ENCODE results near the gene HFE. TPM values are rescaled to one million over a fixed set of nuclear protein-coding genes. Genes with fewer than 3 reads are reported as not detected.

HFE gene
- total and polyA plus RNA-seq, 2 of the 13 experiments (the other 11 are each of a cell fraction or from before 2014, with no cell fraction given), result 3.7 to 6.3 TPM

DNA sequence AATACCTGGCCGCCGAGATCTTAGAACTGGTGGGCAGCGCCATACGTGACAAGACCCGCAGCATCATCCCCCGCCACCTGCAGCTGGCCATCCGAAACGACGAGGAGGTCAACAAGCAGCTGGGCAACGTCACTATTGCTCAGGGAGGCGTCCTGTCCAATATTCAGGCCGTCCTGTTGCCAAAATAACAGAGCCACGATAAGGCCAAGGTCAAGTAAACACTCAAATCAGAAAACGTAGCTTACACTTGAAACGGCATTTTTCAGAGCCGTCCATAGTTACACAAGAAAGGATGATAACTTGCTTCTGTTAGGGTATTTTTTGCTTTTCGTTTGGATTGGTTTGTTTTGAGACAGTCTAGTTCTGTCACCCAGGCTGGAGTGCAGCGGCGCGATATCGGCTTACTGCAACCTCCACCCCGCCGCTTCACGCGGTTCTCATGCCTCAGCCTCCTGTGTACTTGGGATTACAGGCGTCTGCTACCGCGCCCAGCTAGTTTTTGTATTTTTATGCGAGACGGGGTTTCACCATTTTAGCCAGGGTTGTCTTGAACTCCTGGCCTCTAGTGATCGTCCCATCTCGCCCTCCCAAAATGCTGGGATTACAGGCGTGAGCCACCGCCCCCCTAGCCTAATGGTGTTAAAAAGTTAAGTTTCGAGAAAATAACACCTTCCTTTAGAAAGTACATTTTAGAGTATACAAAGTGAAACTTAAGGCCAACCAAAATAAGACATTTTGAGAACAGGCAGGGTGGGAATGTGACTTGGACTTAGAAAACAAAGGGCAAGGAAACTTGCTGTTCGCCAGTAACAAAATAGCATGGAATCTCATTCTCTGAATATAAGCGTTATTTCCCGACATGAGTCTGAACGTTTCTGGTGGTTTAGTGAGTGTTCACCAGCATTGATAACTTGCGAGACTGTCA lies 42.8 kb upstream of the HFE start (continued):
- TF ChIP-seq ZNF264 (CRISPR knock-in tag; IDR thresholded peaks at IDR 0.05), result no peak
- peak; percentile 38; the same call in 1 of the 2 replicates for TF ChIP-seq MEF2D (CRISPR knock-in tag; IDR thresholded peaks at IDR 0.05)
- TF ChIP-seq, protein P1, sequence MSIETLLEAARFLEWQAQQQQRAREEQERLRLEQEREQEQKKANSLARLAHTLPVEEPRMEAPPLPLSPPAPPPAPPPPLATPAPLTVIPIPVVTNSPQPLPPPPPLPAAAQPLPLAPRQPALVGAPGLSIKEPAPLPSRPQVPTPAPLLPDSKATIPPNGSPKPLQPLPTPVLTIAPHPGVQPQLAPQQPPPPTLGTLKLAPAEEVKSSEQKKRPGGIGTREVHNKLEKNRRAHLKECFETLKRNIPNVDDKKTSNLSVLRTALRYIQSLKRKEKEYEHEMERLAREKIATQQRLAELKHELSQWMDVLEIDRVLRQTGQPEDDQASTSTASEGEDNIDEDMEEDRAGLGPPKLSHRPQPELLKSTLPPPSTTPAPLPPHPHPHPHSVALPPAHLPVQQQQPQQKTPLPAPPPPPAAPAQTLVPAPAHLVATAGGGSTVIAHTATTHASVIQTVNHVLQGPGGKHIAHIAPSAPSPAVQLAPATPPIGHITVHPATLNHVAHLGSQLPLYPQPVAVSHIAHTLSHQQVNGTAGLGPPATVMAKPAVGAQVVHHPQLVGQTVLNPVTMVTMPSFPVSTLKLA (IDR thresholded peaks at IDR 0.05), result 0 out of 2 replicates have a peak, but pooled peaks have one; percentile 15
- TF ChIP-seq, protein P2, sequence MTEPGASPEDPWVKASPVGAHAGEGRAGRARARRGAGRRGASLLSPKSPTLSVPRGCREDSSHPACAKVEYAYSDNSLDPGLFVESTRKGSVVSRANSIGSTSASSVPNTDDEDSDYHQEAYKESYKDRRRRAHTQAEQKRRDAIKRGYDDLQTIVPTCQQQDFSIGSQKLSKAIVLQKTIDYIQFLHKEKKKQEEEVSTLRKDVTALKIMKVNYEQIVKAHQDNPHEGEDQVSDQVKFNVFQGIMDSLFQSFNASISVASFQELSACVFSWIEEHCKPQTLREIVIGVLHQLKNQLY (CRISPR knock-in tag; IDR thresholded peaks at IDR 0.05), result no peak
- TF ChIP-seq MXI1 (IDR thresholded peaks at IDR 0.05; ENCODE audit: borderline replicate concordance, low read depth, low read length), result peak; percentile 39; the same call in 1 of the 3 replicates
- 0 out of 2 replicates have a peak, but pooled peaks have one; percentile 6 for TF ChIP-seq REPIN1 (CRISPR knock-in tag; IDR thresholded peaks at IDR 0.05; ENCODE audit: borderline replicate concordance, low read depth)
- no peak; the same call in 1 of the 2 replicates for TF ChIP-seq MEIS1 (CRISPR knock-in tag; IDR thresholded peaks at IDR 0.05; ENCODE audit: borderline replicate concordance)
- TF ChIP-seq, protein P3, sequence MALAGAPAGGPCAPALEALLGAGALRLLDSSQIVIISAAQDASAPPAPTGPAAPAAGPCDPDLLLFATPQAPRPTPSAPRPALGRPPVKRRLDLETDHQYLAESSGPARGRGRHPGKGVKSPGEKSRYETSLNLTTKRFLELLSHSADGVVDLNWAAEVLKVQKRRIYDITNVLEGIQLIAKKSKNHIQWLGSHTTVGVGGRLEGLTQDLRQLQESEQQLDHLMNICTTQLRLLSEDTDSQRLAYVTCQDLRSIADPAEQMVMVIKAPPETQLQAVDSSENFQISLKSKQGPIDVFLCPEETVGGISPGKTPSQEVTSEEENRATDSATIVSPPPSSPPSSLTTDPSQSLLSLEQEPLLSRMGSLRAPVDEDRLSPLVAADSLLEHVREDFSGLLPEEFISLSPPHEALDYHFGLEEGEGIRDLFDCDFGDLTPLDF (CRISPR knock-in tag; IDR thresholded peaks at IDR 0.05), result no peak; the same call in 1 of the 2 replicates
- no peak; the same call in 1 of the 2 replicates for TF ChIP-seq HMG20A (CRISPR knock-in tag; IDR thresholded peaks at IDR 0.05; ENCODE audit: borderline replicate concordance)
- TF ChIP-seq, protein P4, sequence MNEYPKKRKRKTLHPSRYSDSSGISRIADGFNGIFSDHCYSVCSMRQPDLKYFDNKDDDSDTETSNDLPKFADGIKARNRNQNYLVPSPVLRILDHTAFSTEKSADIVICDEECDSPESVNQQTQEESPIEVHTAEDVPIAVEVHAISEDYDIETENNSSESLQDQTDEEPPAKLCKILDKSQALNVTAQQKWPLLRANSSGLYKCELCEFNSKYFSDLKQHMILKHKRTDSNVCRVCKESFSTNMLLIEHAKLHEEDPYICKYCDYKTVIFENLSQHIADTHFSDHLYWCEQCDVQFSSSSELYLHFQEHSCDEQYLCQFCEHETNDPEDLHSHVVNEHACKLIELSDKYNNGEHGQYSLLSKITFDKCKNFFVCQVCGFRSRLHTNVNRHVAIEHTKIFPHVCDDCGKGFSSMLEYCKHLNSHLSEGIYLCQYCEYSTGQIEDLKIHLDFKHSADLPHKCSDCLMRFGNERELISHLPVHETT (CRISPR knock-in tag; conservative IDR thresholded peaks at IDR 0.05), result no peak
- 0 out of 2 replicates have a peak, but pooled peaks have one; percentile 51 for TF ChIP-seq TP53 (CRISPR knock-in tag; conservative IDR thresholded peaks at IDR 0.05)
- TF ChIP-seq GTF2F1 (IDR thresholded peaks at IDR 0.05; ENCODE audit: low read length), result no peak
- peak; percentile 75; the same call in 1 of the 2 replicates for TF ChIP-seq ELF4 (CRISPR knock-in tag; IDR thresholded peaks at IDR 0.05; ENCODE audit: borderline replicate concordance)
- TF ChIP-seq, protein P5, sequence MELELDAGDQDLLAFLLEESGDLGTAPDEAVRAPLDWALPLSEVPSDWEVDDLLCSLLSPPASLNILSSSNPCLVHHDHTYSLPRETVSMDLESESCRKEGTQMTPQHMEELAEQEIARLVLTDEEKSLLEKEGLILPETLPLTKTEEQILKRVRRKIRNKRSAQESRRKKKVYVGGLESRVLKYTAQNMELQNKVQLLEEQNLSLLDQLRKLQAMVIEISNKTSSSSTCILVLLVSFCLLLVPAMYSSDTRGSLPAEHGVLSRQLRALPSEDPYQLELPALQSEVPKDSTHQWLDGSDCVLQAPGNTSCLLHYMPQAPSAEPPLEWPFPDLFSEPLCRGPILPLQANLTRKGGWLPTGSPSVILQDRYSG (CRISPR knock-in tag; IDR thresholded peaks at IDR 0.05), result no peak
- no peak for TF ChIP-seq TEAD2 (CRISPR knock-in tag; IDR thresholded peaks at IDR 0.05)
- TF ChIP-seq, protein P6, sequence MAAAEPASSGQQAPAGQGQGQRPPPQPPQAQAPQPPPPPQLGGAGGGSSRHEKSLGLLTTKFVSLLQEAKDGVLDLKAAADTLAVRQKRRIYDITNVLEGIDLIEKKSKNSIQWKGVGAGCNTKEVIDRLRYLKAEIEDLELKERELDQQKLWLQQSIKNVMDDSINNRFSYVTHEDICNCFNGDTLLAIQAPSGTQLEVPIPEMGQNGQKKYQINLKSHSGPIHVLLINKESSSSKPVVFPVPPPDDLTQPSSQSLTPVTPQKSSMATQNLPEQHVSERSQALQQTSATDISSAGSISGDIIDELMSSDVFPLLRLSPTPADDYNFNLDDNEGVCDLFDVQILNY (CRISPR knock-in tag; conservative IDR thresholded peaks at IDR 0.05), result no peak
- TF ChIP-seq, protein P7, sequence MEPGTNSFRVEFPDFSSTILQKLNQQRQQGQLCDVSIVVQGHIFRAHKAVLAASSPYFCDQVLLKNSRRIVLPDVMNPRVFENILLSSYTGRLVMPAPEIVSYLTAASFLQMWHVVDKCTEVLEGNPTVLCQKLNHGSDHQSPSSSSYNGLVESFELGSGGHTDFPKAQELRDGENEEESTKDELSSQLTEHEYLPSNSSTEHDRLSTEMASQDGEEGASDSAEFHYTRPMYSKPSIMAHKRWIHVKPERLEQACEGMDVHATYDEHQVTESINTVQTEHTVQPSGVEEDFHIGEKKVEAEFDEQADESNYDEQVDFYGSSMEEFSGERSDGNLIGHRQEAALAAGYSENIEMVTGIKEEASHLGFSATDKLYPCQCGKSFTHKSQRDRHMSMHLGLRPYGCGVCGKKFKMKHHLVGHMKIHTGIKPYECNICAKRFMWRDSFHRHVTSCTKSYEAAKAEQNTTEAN (CRISPR knock-in tag; conservative IDR thresholded peaks at IDR 0.05), result no peak; the same call in 1 of the 2 replicates
- TF ChIP-seq REL (CRISPR knock-in tag; conservative IDR thresholded peaks at IDR 0.05), result no peak
- TF ChIP-seq CBX2 (IDR thresholded peaks at IDR 0.05; ENCODE audit: low read depth, low read length), result no peak
- no peak for TF ChIP-seq CBX2 (CRISPR knock-in tag; IDR thresholded peaks at IDR 0.05; ENCODE audit: low read depth)
- TF ChIP-seq TOE1 (CRISPR knock-in tag; IDR thresholded peaks at IDR 0.05), result no peak
